ENCODE measurements around the gene NDST3. TPM values are rescaled to one million over a fixed set of nuclear protein-coding genes. Genes with fewer than 3 reads are reported as not detected.

The NDST3 gene
- total and polyA plus RNA-seq, 2 donors from 2014 or later = 0.09 to 0.22 TPM

- no peak for FAIRE-seq
- Histone ChIP-seq H3K9me3 (ENCODE audit: control insufficient read depth in 2 of 3, insufficient read depth in 1 of 3, low read length in 3 of 3) (no peaks in the 10 kb centered on the region), H3K27me3 (ENCODE audit: control insufficient read depth, insufficient read depth, low read length) (no peaks in the 10 kb centered on the region), H3K9ac (ENCODE audit: low read length in 3 of 3) (no peak overlapping the region), H3K27ac (ENCODE audit: low read depth in 2 of 2, low read length in 2 of 2) (peak overlapping the region in 1 of 2 donors; percentile 38), H3K36me3 (ENCODE audit: control insufficient read depth in 2 of 3, insufficient read depth in 3 of 3, low read length in 3 of 3) (peaks cover 0 to 2% (median 0%) of the 10 kb centered on the region in 3 donors), H3K4me3 (ENCODE audit: low read length in 3 of 3) (peak overlapping the region; percentile 9 to 95 (median 30)), H3K4me1 (ENCODE audit: control insufficient read depth in 2 of 3, insufficient read depth in 2 of 3, low read depth in 1 of 3, low read length in 3 of 3) (peaks cover 5 to 24% (median 10%) of the 10 kb centered on the region in 3 donors)
- peak in 4 of 5 donors; percentile 49 to 83 (median 72) for DNase-seq
- intact Hi-C loops (cut with DNase I) = no loop called here
- TF ChIP-seq CTCF (IDR thresholded peaks at IDR 0.05; ENCODE audit: borderline replicate concordance, extremely low read depth, insufficient read depth) = peak; percentile 65
Measured at GRCh38 chr4:118280501-118281218, 246.4 kb downstream of the NDST3 start.

- Histone ChIP-seq H3K4me3 (ENCODE audit: low read length in 3 of 3) (peak overlapping the region in 1 of 3 donors; percentile 10), H3K27me3 (ENCODE audit: control insufficient read depth, insufficient read depth, low read length) (no peaks in the 10 kb centered on the region), H3K4me1 (ENCODE audit: control insufficient read depth in 2 of 3, insufficient read depth in 2 of 3, low read depth in 1 of 3, low read length in 3 of 3) (peaks cover 5 to 21% (median 10%) of the 10 kb centered on the region in 3 donors), H3K9me3 (ENCODE audit: control insufficient read depth in 2 of 3, insufficient read depth in 1 of 3, low read length in 3 of 3) (no peaks in the 10 kb centered on the region), H3K27ac (ENCODE audit: low read depth in 2 of 2, low read length in 2 of 2) (peak overlapping the region in 1 of 2 donors; percentile 38), H3K36me3 (ENCODE audit: control insufficient read depth in 2 of 3, insufficient read depth in 3 of 3, low read length in 3 of 3) (peaks cover 0 to 2% (median 0%) of the 10 kb centered on the region in 3 donors), H3K9ac (ENCODE audit: low read length in 3 of 3) (peak overlapping the region in 1 of 3 donors; percentile 31)
- intact Hi-C loops (cut with DNase I) = no loop called here
- FAIRE-seq (no peak), DNase-seq (peak; percentile 41 to 72 (median 57))
- no peak for TF ChIP-seq CTCF (IDR thresholded peaks at IDR 0.05; ENCODE audit: borderline replicate concordance, extremely low read depth, insufficient read depth)
Measured at GRCh38 chr4:118281611-118282442, 247.5 kb downstream of the NDST3 start.

- no peak overlapping the region for H3K4me3 ChIP-seq (ENCODE audit: low read length in 3 of 3)
- H3K27me3 ChIP-seq (ENCODE audit: control insufficient read depth, insufficient read depth, low read length) = no peaks in the 10 kb centered on the region
- no peak overlapping the region for H3K27ac ChIP-seq (ENCODE audit: low read depth in 2 of 2, low read length in 2 of 2)
- peaks cover 0 to 2% (median 0%) of the 10 kb centered on the region in 3 donors for H3K36me3 ChIP-seq (ENCODE audit: control insufficient read depth in 2 of 3, insufficient read depth in 3 of 3, low read length in 3 of 3)
- intact Hi-C loops (cut with DNase I) = no loop called here
- H3K9ac ChIP-seq (ENCODE audit: low read length in 3 of 3) = no peak overlapping the region
- no peak for TF ChIP-seq CTCF (IDR thresholded peaks at IDR 0.05; ENCODE audit: borderline replicate concordance, extremely low read depth, insufficient read depth)
- no peak for FAIRE-seq
- H3K4me1 ChIP-seq (ENCODE audit: control insufficient read depth in 2 of 3, insufficient read depth in 2 of 3, low read depth in 1 of 3, low read length in 3 of 3) = peaks cover 5 to 18% (median 10%) of the 10 kb centered on the region in 3 donors
- DNase-seq = no peak
- no peaks in the 10 kb centered on the region for H3K9me3 ChIP-seq (ENCODE audit: control insufficient read depth in 2 of 3, insufficient read depth in 1 of 3, low read length in 3 of 3)
Measured at GRCh38 chr4:118282692-118283091, 248.4 kb downstream of the NDST3 start.

Data from kidney (tissue), 14 donors.